Activated CD8-positive, alpha-beta memory T cell treated with anti-CD3 and anti-CD28 coated beads, Interleukin-2, amount 10 ng/mL, durations not matched to agents 7 days and 5 days (primary cell): ENCODE data around the gene PRDM16. TPM values are rescaled to one million over a fixed set of nuclear protein-coding genes. Genes with fewer than 3 reads are reported as not detected.

Experiments
- ATAC-seq: fragments of 150-1000 bp; cut with Tn5 transposase; one replicate; pipeline ENCODE4 v1.10.0; 2021; ENCODE audit warnings: moderate library complexity
- CTCF ChIA-PET: fragments of 350-600 bp; sonication (Branson Sonifier 250); formaldehyde crosslinking; loops from one replicate; lab custom pipeline; 2021; ENCODE audit warnings: antibody characterized with exemption; lab: Charles Lee
- DNase-seq: peaks from one replicate; pipeline ENCODE4 v3.0.0-alpha.2; 2020
- H3K27ac Mint-ChIP-seq: one replicate; pipeline ENCODE4 v1.8.0; 2021; ENCODE audit warnings: mild to moderate bottlenecking, mixed read lengths
- H3K27me3 Mint-ChIP-seq: one replicate; pipeline ENCODE4 v1.8.0; 2021; ENCODE audit warnings: mixed read lengths
- H3K36me3 Mint-ChIP-seq: one replicate; pipeline ENCODE4 v1.8.0; 2021; ENCODE audit warnings: mild to moderate bottlenecking, mixed read lengths
- H3K4me1 Mint-ChIP-seq: one replicate; pipeline ENCODE4 v1.8.0; 2021; ENCODE audit warnings: mixed read lengths
- H3K4me3 Mint-ChIP-seq: one replicate; pipeline ENCODE4 v1.8.0; 2021; ENCODE audit warnings: mild to moderate bottlenecking, moderate library complexity, mixed read lengths
- H3K9me3 Mint-ChIP-seq: one replicate; pipeline ENCODE4 v1.8.0; 2022; ENCODE audit warnings: low read depth, mixed read lengths
- total RNA-seq, 2 experiments: library from RNA; stranded (reverse); gene quantifications; one replicate each; pipeline ENCODE4 v1.2.3, GENCODE V29; 2021

PRDM16 gene
- total RNA-seq, 2 experiments from 2014 or later: not detected

DNA sequence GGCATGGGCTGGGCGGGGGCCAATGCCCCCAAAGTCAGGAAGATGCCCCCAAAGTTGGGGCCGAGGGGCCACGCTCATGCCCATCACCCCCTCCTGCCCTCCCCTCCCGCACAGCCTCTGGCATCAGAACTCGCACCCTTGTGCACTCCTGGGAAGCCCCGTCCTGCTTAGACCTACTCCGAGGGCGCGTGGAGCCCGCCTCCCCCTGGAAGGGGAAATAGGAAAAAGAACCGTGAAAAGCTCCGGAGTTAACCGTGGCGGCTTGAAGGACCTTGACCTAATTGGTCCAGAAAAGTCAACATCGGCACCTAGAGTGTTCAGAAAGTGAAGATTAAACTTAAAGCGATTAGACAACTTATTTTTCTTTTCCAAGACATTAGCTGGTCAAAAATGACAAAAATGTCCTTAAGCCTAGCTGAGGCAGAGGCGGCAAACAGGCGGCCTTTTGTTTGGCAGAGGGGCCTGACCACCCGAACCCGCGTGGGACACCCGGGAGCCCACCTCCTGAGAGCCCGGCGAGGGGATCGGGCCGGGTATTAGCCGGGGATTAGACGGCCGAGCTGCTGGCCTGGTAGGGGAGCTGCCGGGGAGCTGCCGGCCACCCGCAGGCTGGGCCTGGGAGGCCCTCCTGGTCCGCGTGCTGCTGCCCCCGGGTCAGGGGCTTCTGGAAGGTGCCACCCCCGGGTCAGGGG lies 65.5 kb downstream of the PRDM16 start:
- Mint-ChIP-seq H3K27ac (no peak overlapping the region), H3K4me3 (no peak overlapping the region), H3K36me3 (no peaks in the 10 kb centered on the region), H3K9me3 (no peaks in the 10 kb centered on the region), H3K27me3 (no peaks in the 10 kb centered on the region), H3K4me1 (no peaks in the 10 kb centered on the region)
- DNase-seq: no peak
- ATAC-seq: no peak
- CTCF ChIA-PET: no interaction called here

DNA sequence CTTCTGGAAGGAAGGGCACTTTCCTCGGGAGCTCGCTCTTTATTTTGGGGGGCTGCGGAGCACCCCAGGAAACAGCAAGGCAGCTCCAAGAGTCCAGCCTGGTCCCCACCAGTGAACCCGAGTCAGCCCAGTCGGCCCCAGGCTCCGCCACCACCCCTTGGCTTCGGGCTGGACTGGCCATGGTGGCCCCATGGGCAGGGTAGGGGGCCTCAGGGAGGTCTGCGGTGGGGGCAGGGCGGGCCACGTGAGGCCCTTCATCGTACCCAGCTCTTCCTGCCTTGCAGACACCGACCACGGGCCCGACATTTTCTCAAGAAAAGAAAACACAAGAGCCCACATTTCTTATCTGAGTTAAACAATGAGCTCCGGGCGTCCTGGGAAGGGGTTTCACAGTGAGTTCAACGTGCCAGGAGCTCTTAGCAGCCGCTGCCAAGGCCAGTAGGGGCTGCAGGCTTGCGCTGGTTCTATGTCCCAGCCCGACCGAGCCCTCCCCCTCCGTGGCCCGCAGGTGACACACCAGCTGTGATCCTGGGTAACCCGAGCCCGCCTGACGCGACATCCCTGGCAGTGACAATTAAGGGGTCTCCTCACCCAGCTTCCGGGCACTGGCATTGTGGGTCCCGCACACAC lies 66.2 kb downstream of the PRDM16 start:
- CTCF ChIA-PET: no interaction called here
- Mint-ChIP-seq H3K9me3 (no peaks in the 10 kb centered on the region), H3K27me3 (no peaks in the 10 kb centered on the region), H3K27ac (no peak overlapping the region), H3K4me1 (no peaks in the 10 kb centered on the region), H3K36me3 (no peaks in the 10 kb centered on the region), H3K4me3 (no peak overlapping the region)
- no peak for DNase-seq
- ATAC-seq: no peak

DNA sequence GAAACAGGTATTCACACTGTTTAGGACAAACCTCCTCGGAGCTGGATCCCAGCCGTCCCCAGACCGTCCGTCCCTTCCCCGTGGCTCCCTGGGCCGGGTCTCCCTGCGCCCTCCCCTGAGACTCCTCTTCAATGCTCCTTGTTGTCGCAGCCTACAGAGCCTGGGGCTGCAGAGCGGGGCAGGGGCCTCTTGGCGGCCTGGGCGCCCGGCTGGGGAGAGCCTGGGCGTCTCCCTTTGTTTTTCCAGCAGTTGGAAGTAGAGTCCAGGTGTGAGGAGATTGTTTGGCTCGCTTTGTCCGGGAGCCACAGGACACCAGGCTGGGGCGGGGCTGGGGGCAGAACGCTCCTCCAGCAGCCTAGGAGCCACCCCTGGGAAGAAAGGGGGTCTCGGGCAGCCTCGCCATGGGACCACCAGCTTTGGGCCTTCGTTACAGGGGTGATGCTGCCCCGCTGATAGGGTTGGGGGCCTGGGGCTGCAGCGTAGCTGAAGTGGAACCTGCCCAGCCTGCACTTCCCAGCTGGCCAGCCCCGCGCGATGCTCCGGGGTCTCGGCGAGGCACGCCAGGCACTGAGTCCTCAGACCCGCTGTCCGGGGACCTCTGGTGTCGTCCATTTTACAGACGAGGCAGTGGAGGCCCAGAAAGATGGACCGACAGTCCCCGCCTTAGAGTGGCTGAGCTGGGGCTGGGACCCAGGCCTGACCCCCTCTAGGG lies 66.9 kb downstream of the PRDM16 start:
- H3K4me3 Mint-ChIP-seq: no peak overlapping the region
- H3K27ac Mint-ChIP-seq: no peak overlapping the region
- H3K9me3 Mint-ChIP-seq: no peaks in the 10 kb centered on the region
- no peaks in the 10 kb centered on the region for H3K4me1 Mint-ChIP-seq
- H3K27me3 Mint-ChIP-seq: no peaks in the 10 kb centered on the region
- H3K36me3 Mint-ChIP-seq: no peaks in the 10 kb centered on the region
- ATAC-seq (no peak), DNase-seq (no peak)
- CTCF ChIA-PET: no interaction called here

DNA sequence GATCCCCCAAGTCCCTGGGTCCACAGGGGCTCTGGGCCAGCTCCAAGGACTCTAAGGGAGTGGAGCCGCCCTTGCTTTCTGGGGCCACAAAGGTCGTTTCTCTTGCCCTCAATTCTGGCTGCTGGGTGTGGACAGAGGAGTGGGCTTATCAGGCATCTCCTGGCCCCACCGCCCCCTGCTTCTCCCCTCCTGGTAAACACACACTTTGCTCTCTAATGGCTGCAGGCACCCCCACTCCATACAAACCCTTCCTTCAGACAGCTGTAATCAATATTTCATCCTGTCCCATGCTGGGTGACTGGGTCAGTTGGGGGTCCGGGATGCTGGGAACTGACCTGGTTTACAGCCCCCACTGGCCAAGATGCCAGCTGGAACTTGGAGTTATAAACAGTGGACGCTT lies 67.5 kb downstream of the PRDM16 start:
- Mint-ChIP-seq H3K4me3 (no peak overlapping the region), H3K4me1 (no peaks in the 10 kb centered on the region), H3K27me3 (no peaks in the 10 kb centered on the region), H3K9me3 (no peaks in the 10 kb centered on the region), H3K36me3 (no peaks in the 10 kb centered on the region), H3K27ac (no peak overlapping the region)
- DNase-seq (no peak), ATAC-seq (no peak)
- CTCF ChIA-PET: no interaction called here

DNA sequence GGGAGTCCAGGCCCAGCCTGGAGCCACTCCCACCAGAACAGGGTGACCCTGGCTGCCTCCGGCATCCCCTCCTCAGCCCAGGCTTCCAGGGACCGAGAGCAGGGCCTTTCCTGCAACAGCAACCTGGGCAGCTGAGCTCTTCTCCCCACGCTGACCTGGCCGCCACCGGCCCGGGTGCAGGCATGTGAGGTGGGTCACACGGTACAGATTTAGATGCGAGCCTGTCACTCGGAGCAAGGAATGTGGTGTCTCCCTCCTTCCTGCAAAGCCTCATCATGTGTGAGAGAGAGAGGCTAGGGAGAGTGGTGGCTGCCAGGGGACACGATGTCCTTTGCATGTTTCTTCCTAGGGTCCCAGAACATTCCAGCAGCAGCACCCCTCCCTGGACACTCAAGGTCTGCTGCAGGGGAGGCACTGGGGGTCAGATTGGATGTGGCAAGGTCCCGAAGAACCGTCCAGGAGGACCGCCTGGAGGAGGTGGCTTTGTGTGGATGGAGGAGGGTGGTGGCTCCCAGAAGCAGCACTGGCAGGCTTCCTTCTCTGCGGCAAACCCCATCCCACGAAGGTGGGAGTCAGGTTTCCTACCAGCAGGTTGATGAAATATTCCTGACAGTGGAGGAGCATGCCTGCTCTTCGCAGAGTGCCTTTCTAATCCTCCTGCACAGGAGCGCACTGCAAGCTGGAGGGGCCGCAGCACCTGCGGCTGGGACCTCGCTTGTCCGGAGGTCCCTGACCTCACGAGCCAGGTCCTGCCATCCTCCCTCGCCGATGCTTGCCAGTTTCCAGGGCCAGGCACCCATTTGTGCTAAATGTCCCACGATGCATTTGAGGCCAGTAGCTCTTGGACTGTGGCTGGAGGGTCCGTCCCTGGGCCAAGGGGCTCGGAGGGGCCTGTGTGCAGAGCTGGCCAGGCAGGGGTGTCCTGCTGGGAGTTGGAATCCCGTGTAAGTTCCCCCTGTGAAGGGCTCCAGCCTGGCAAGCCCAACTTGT lies 68.4 kb downstream of the PRDM16 start:
- Mint-ChIP-seq H3K4me1 (no peaks in the 10 kb centered on the region), H3K27ac (no peak overlapping the region), H3K9me3 (no peaks in the 10 kb centered on the region), H3K4me3 (no peak overlapping the region), H3K36me3 (no peaks in the 10 kb centered on the region), H3K27me3 (no peaks in the 10 kb centered on the region)
- DNase-seq (no peak), ATAC-seq (no peak)
- CTCF ChIA-PET: no interaction called here

DNA sequence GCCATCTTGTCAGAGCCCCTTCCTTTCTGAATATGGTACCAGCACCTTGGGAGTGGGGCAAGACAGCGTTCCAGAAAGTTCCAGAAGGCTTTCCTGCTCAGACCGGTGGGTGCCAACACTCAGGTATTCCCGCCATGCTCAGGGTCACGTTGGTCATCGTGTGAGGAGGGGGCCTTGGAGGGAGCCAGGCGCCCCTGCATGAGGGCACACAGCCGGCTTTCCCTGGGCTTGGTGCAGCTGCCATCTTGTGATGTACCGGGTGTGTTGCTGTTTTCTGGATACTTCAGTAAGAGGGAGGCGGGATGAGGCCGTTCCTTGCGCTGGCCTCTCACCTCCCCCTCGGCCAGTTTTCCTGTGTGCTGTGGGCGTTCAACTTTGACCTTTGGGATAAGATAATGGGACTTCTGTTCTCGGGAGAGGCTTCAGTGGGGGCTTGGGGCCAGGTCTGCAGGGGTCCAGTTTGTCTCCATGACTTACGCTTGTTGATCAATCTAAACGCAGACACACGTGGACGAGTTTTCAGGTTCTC lies 69.7 kb downstream of the PRDM16 start:
- Mint-ChIP-seq H3K9me3 (no peaks in the 10 kb centered on the region), H3K4me3 (no peak overlapping the region)
- ATAC-seq: no peak

DNA sequence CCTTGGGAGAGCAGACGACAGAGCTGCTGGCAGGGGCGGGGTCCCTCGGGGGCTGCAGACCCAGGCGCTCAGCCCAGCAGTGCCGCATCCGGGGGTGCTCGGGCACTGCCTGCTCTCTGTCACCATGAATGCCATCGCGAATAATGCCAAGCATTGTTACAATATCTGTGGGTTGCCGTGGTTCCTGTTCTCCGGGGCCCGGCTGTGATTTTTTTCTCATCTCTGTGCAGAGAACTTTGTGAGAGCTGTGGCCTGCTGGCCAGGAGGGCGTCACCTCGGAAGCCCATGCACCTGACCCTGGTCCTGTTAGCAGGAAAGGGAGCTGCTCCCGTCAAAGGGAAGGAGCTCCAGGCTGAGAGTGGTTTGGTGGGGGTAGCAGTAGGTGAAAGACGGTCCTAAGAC lies 70.4 kb downstream of the PRDM16 start:
- H3K27me3 Mint-ChIP-seq: no peaks in the 10 kb centered on the region
- H3K9me3 Mint-ChIP-seq: no peaks in the 10 kb centered on the region
- H3K4me1 Mint-ChIP-seq: no peaks in the 10 kb centered on the region
- CTCF ChIA-PET: no interaction called here
- DNase-seq (no peak), ATAC-seq (no peak)
- no peak overlapping the region for H3K4me3 Mint-ChIP-seq
- no peak overlapping the region for H3K27ac Mint-ChIP-seq
- H3K36me3 Mint-ChIP-seq: no peaks in the 10 kb centered on the region

More for the DNA sequence above, 69.7 kb downstream of the PRDM16 start:
- H3K4me1 Mint-ChIP-seq: no peaks in the 10 kb centered on the region
- H3K27me3 Mint-ChIP-seq: no peaks in the 10 kb centered on the region
- no peaks in the 10 kb centered on the region for H3K36me3 Mint-ChIP-seq
- DNase-seq: no peak
- no peak overlapping the region for H3K27ac Mint-ChIP-seq
- CTCF ChIA-PET: no interaction called here

DNA sequence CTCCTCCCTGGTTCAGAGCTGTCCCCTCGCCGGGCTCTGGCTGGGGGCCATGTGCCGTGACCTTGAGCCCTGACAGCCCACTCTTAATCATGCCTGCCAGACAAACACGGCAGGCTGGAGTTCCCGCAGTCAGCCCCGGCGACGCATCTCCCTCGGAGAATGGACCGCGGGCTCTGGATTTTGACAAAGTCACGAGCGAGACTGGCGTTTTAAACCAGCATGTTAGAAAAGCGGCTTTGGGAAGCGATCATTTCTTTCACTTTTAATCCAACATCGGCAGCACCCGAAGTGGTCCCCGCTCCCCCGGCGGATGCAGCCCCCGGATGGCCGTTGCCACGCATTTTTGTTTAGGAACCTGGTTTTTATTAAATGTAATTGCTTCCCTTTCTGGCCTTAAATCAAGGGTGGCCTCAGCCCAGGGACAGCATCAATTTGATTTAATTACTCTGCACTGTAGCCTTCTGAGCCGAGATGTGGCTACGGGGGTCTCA lies 70.9 kb downstream of the PRDM16 start:
- ATAC-seq (no peak), DNase-seq (no peak)
- H3K4me3 Mint-ChIP-seq: no peak overlapping the region
- no peaks in the 10 kb centered on the region for H3K36me3 Mint-ChIP-seq
- H3K27ac Mint-ChIP-seq: no peak overlapping the region
- H3K4me1 Mint-ChIP-seq: no peaks in the 10 kb centered on the region
- CTCF ChIA-PET: no interaction called here
- H3K9me3 Mint-ChIP-seq: no peaks in the 10 kb centered on the region
- no peaks in the 10 kb centered on the region for H3K27me3 Mint-ChIP-seq

DNA sequence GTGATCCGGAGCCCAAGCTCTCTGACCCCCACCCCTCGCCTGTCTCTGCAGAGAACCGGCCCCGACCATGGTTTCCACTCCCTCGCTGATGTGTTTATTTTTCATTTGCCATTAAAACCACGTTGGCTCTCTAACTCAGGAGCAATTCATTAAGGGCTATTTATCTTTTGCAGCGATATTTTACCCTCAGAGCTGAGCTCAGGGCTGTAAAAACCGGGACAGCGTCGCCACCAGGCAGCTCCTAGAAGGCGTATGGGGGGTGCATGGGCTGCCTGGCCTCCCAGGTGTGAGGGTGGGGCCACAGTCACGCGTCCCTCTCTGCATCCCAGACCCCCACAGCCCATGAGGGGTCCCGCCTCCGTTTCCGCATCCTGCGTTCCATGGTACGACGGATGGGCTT lies 71.4 kb downstream of the PRDM16 start:
- Mint-ChIP-seq H3K36me3 (no peaks in the 10 kb centered on the region), H3K27me3 (no peaks in the 10 kb centered on the region), H3K4me3 (no peak overlapping the region), H3K4me1 (no peaks in the 10 kb centered on the region), H3K9me3 (no peaks in the 10 kb centered on the region), H3K27ac (no peak overlapping the region)
- CTCF ChIA-PET: no interaction called here
- ATAC-seq (no peak), DNase-seq (no peak)

DNA sequence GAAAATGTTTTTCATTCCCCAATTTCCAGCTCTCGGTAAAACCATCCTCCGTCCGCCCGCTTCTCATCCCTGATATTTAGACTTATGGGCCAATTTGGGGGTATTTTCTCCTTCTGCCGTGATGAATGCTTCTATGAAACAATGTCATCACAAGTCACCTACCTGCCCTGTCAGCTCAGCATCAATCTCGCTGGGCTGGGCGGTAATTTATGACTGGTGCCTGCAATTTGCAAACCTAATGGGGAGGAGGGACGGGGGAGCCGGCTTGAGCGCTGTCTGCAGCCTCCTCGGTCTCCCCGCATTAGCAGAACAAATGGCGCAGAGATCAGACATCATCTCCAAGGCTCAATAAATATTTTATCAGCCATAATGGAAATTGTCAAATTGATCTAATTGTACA lies 72.1 kb downstream of the PRDM16 start:
- no peak for DNase-seq
- Mint-ChIP-seq H3K36me3 (no peaks in the 10 kb centered on the region), H3K4me3 (no peak overlapping the region), H3K27ac (no peak overlapping the region), H3K27me3 (no peaks in the 10 kb centered on the region), H3K4me1 (no peaks in the 10 kb centered on the region), H3K9me3 (no peaks in the 10 kb centered on the region)
- no peak for ATAC-seq
- CTCF ChIA-PET: no interaction called here

DNA sequence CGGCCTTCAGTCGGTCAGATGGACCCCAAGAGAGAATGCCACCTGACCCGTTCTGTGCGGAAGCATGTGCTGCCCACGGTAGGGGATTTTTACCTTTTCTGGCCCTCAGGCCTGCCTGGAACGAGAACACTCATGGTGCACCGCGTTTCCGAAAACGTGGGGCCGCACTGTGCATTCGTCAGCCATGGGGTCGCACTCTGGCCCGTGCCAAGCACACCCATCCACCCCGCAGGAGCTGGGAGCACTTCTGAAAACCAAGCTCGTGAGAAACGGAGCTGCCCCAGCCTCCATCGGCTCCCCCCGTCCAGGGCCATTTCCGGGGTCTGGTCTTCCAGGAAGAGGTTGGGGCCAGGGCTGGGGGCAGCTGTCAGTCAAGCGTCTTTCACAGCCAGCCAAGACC lies 72.8 kb downstream of the PRDM16 start:
- ATAC-seq (no peak), DNase-seq (no peak)
- H3K36me3 Mint-ChIP-seq: no peaks in the 10 kb centered on the region
- peaks cover under 1% of the 10 kb centered on the region for H3K9me3 Mint-ChIP-seq
- no peaks in the 10 kb centered on the region for H3K4me1 Mint-ChIP-seq
- CTCF ChIA-PET: no interaction called here
- no peak overlapping the region for H3K4me3 Mint-ChIP-seq
- H3K27ac Mint-ChIP-seq: no peak overlapping the region
- H3K27me3 Mint-ChIP-seq: no peaks in the 10 kb centered on the region

DNA sequence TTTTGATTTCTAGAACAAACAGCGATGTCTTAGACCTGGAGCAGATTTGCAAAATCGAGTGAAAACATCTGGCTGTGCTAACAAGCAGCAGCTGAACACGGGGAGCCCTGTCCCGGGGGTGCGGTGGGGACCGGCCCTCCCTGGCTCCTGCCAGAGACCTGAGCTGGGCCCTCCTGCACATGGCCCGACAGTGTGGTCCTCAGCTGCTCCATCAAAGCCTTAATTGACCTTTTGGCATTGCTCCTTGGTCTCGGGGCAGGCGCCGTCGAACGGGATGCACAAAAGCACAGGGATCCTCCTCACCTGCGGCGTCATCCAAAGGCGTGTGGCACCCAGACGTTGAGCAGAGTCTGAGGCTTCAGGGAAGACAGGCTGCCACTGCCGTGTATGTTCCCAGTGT lies 73.2 kb downstream of the PRDM16 start:
- Mint-ChIP-seq H3K4me3 (no peak overlapping the region), H3K27ac (no peak overlapping the region), H3K9me3 (peaks cover 3% of the 10 kb centered on the region), H3K27me3 (no peaks in the 10 kb centered on the region), H3K36me3 (no peaks in the 10 kb centered on the region), H3K4me1 (no peaks in the 10 kb centered on the region)
- ATAC-seq (no peak), DNase-seq (no peak)
- CTCF ChIA-PET: no interaction called here

DNA sequence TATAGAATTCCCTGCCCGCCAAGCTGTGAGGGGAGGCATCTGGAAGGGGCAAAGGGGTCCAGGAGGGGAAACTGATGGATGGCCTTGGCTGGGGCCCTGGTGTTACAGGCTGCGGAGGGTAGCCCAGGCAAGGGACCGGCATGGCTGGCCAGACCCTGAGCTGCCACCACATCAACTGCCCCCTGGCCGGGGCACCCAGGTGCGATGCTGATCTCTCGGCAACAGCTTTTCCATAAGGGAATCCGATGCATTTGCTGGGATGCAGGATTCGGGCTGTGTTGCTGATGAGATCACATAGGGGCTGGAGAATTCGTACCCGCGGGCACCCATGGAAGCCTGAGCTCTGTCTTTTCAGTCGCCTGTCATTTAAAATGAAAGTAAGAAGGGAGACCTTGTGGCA lies 73.7 kb downstream of the PRDM16 start:
- Mint-ChIP-seq H3K4me3 (no peak overlapping the region), H3K27ac (no peak overlapping the region), H3K27me3 (no peaks in the 10 kb centered on the region), H3K9me3 (peaks cover 3% of the 10 kb centered on the region), H3K36me3 (no peaks in the 10 kb centered on the region), H3K4me1 (no peaks in the 10 kb centered on the region)
- ATAC-seq (no peak), DNase-seq (no peak)
- CTCF ChIA-PET: no interaction called here
